Measurements from ENCODE around the gene RAB3GAP2.
"Not testable (repeated sequence)": the region's sequence is repeated elsewhere in the genome, so short reads cannot be mapped to it uniquely, and the experiment has no call there.

RAB3GAP2 gene

DNA sequence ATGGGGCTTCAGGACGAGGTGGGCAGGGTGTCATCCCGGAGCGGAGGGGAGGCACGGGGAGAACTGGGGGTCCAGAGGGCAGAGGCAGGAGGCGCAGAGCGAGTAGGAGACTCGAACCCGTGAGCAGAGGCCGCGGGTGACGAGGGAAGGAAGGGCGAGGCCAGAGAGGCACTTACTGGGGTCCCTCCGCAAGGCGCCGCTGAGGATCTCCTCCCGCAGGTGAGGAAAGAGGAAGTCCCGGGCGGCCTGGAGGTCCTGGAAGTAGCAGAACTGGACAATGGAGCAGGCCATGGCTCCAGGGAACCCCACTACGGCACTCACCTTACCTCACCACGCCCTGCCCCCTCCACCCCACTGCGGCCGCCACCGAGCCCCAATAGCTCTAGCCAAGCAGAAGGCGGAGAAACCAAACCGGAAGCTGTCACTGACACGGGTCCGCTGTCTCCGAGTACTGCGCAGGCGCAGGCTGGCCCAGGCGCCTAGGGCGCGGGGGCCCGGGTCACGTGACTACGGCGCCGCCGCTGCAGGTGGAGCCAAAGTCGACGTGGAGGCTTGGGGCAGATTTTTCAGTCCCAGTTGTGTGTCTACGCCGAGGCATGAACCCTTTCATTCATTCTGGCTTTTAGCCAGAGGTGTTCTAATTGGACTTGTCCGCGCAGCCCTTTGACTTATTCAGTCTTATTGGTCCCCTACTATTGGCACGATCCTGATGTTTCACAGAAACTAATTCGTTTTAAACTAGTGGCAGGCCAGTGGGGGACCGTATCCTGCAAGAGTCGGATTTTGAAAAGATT lies at the start of gene RAB3GAP2:
TSS of gene RAB3GAP2 (minus strand) at position 407 of the 794 bp plus-strand sequence. CDS start at position 291, 116 bp downstream.
- DNase-seq: peak; percentile 97

GRCh38 chr1:220321758-220322157 lies 49.5 kb upstream of the RAB3GAP2 start:
- no peak for DNase-seq

DNA sequence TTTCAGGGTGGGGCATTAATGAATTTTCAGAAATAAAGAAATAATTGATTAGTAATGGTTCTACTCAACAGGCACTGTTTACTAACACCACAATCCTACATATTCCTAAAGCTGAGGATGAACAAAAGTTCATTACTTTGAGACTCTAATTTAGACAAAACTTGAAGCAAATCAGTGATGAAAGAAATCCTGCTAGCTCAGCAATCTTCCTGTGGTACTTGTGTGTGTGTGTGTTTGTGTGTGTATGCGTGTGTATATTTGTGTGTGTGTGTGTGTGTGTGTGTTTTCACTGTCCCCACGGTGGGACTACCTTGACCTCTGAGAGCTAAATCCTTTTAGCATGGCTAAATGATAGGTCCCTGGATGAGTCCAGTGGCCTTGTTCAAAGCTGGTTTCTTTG lies 48.5 kb upstream of the RAB3GAP2 start:
- DNase-seq: no peak

- no peak for DNase-seq
These were observed 46.4 kb upstream of the RAB3GAP2 start for GRCh38 chr1:220318673-220319072.

DNA sequence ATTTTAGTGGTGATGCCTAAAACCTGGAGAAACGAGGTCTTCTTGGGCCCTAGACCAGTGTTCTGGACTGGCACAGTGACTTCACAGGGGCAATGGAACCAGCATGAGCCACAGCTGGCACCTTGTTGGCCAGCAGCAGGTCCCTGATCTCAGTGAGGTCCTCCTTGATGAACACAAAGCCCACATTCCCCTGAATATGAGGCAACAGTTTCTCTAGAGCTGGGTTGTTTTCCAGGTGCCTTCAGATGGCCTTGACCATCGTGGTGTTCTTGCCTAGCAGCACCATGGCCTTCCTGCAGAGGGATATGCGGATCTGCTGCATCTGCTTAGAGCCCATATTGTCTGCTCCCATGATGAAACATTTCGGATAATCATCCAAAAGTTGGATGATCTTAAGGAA lies 44.9 kb upstream of the RAB3GAP2 start:
- DNase-seq: no peak

DNA sequence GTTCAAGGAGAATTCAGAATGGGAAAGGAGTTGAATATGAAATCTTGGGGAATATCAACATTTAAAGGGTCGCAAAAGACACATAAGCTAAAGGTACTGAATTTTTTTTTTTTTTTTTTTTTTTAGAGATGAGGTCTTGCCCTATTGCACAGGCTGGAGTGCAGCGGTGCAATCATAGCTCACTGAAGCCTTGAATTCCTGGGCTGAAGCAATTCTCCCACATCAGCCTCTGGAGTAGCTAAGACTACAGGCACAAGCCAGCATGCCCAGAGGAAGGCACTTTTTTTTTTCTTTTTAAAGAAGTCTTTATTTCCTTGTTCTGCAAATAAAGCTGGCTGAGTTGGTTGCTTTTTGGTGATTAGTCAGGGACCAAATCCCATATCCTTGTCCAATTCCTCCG lies 44.1 kb upstream of the RAB3GAP2 start:
- DNase-seq: no peak

- no peak for DNase-seq
These were observed 43.0 kb upstream of the RAB3GAP2 start for GRCh38 chr1:220315070-220315839.

- DNase-seq: no peak
These were observed 41.3 kb upstream of the RAB3GAP2 start for GRCh38 chr1:220313576-220313975.

- DNase-seq: not testable (repeated sequence)
These were observed 37.9 kb upstream of the RAB3GAP2 start for GRCh38 chr1:220310147-220310546.

DNA sequence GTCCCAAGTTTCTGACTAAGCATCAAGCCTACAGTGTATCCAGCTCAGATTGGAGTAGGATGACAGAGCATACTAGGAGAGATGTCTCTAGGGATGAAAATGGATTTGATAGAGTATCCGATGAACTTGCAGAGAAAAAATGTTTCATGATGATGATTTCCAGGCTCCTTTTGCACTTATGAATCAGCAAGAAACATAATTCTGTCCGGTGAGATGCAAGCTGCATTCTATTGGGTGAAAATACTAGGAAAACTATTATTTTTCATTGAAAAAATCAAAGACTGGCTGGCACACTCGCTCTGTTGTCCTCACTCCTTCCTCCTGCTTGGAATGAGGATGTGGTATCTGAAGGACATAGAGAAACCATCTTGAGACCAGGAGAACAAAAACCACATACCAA lies 35.4 kb upstream of the RAB3GAP2 start:
- DNase-seq: no peak

GRCh38 chr1:220306339-220306738 lies 34.1 kb upstream of the RAB3GAP2 start:
- DNase-seq: no peak

GRCh38 chr1:220303871-220304270 lies 31.6 kb upstream of the RAB3GAP2 start:
- DNase-seq: no peak

GRCh38 chr1:220301630-220302029 lies 29.4 kb upstream of the RAB3GAP2 start:
- DNase-seq: no peak

GRCh38 chr1:220300442-220301121 lies 28.3 kb upstream of the RAB3GAP2 start:
- DNase-seq: peak; percentile 65

- no peak for DNase-seq
These were observed 27.1 kb upstream of the RAB3GAP2 start for GRCh38 chr1:220299337-220299736.

GRCh38 chr1:220298470-220299205 lies 26.4 kb upstream of the RAB3GAP2 start:
- DNase-seq: no peak

DNA sequence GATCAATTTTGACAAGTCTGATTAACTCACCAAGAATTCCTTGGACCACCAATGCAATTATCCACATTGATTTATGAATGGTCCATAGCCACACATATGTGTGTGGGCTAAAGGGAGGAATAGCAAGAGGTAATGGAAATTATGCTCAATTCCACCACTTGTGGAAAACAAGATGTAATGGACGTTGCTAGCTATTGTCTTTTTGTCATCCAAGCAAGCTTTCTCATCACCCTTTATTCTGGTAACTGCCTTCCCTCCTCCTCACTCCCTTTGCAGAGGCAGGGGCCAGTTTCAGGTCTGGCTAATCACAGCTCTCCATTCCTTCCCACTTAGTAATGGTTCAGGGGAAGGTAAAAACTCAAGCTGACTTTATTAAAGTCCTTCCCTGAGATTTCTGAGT lies 24.7 kb upstream of the RAB3GAP2 start:
- no peak for DNase-seq

DNA sequence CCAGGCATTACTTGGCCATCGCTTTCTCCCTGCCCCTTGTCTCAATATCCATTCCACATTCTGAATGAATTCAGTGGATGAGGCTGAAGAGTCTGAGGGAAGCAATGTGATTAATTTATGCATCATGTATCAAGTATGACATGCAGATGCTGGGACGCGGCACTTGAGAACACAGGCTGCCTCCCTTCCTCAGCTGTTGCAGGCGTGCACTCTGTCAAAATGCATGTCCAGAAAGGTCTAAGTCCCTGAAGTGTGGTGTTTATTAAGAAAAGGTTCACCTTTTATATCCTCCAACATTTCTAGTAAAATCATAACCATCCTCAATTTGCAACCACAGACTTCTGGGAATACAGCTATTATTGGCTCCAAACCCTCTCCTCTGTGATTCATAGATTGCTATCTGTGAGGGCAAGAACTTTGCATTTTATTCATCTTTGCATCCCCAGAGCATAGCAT lies 22.6 kb upstream of the RAB3GAP2 start:
- DNase-seq: no peak

DNA sequence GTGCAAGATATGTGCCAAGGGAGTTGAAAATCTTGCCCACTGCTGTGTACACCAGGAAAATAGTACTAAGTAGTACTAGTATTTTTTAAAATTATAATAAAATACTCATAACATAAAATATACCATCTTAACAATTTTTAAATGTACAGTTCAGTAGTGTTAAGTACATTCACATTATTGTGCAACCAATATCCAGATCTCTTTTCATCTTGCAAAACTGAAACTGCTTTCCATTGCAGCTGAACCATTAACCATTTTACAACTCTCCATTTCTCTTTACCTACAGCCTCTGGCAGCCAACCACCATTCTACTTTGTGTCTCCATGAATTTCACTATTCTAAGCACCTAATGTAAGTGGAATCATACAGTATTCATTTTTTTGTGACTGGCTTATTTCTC lies 19.3 kb upstream of the RAB3GAP2 start:
- no peak for DNase-seq

- no peak for DNase-seq
These were observed 18.0 kb upstream of the RAB3GAP2 start for GRCh38 chr1:220290140-220290761.

GRCh38 chr1:220287129-220287528 lies 14.9 kb upstream of the RAB3GAP2 start:
- no peak for DNase-seq

- no peak for DNase-seq
These were observed 11.4 kb upstream of the RAB3GAP2 start for GRCh38 chr1:220283625-220284024.
